Measurements from ENCODE around the gene BAZ1B.

DNA sequence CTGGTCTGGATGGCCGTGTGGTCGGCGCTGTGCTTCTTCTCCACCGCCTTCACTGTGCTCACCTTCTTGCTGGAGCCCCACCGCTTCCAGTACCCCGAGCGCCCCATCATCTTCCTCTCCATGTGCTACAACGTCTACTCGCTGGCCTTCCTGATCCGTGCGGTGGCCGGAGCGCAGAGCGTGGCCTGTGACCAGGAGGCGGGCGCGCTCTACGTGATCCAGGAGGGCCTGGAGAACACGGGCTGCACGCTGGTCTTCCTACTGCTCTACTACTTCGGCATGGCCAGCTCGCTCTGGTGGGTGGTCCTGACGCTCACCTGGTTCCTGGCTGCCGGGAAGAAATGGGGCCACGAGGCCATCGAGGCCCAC is 87.4 kb downstream of the BAZ1B start:
- no peak for TF ChIP-seq SIN3A (IDR thresholded peaks at IDR 0.05; ENCODE audit: borderline replicate concordance in 2 of 2, control insufficient read depth in 1 of 2, low read depth in 2 of 2, low read length in 2 of 2)
- TF ChIP-seq, protein P1, sequence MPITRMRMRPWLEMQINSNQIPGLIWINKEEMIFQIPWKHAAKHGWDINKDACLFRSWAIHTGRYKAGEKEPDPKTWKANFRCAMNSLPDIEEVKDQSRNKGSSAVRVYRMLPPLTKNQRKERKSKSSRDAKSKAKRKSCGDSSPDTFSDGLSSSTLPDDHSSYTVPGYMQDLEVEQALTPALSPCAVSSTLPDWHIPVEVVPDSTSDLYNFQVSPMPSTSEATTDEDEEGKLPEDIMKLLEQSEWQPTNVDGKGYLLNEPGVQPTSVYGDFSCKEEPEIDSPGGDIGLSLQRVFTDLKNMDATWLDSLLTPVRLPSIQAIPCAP (CRISPR knock-in tag; IDR thresholded peaks at IDR 0.05; ENCODE audit: borderline replicate concordance), result no peak
- TF ChIP-seq, protein P2, sequence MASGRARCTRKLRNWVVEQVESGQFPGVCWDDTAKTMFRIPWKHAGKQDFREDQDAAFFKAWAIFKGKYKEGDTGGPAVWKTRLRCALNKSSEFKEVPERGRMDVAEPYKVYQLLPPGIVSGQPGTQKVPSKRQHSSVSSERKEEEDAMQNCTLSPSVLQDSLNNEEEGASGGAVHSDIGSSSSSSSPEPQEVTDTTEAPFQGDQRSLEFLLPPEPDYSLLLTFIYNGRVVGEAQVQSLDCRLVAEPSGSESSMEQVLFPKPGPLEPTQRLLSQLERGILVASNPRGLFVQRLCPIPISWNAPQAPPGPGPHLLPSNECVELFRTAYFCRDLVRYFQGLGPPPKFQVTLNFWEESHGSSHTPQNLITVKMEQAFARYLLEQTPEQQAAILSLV (tag; IDR thresholded peaks at IDR 0.05), result no peak
- TF ChIP-seq SMARCE1 (IDR thresholded peaks at IDR 0.05), result no peak
- TF ChIP-seq, protein P3, sequence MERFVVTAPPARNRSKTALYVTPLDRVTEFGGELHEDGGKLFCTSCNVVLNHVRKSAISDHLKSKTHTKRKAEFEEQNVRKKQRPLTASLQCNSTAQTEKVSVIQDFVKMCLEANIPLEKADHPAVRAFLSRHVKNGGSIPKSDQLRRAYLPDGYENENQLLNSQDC (CRISPR knock-in tag; IDR thresholded peaks at IDR 0.05), result no peak
- no peak for TF ChIP-seq ZKSCAN1 (IDR thresholded peaks at IDR 0.05; ENCODE audit: low read depth, low read length)
